Stomach smooth muscle (tissue), 2 donors: ENCODE measurements around the gene STK24.

Source experiments
- H3K27ac ChIP-seq: one replicate; pipeline ENCODE4 v1.7.0; 2013; ENCODE audit warnings: mild to moderate bottlenecking, low read length, inconsistent platforms
- H3K27me3 ChIP-seq, 2 donors: one replicate each; pipeline ENCODE4 v1.7.0; 2013; ENCODE audit warnings: low read length in 2 of 2; ENCODE audit not compliant: insufficient read depth in 2 of 2, control insufficient read depth in 1 of 2
- H3K36me3 ChIP-seq, 2 donors: one replicate each; pipeline ENCODE4 v1.7.0; 2013; ENCODE audit warnings: low read length in 2 of 2; ENCODE audit not compliant: control insufficient read depth in 2 of 2, insufficient read depth in 2 of 2
- H3K4me1 ChIP-seq: one replicate; pipeline ENCODE4 v1.7.0; 2013; ENCODE audit warnings: low read length; ENCODE audit not compliant: control insufficient read depth, insufficient read depth
- H3K4me3 ChIP-seq, 2 donors: one replicate each; pipeline ENCODE4 v1.7.0; 2013; ENCODE audit warnings: low read length in 2 of 2
- H3K9ac ChIP-seq, 2 donors: one replicate each; pipeline ENCODE4 v1.7.0; 2013; ENCODE audit warnings: low read length in 2 of 2, mild to moderate bottlenecking in 1 of 2
- H3K9me3 ChIP-seq, 2 donors: one replicate each; pipeline ENCODE4 v1.7.0; 2013; ENCODE audit warnings: low read length in 2 of 2; ENCODE audit not compliant: control insufficient read depth in 2 of 2
- donor health status: healthy.
- donor health status: Pancreatic carcinoma.

The STK24 gene

DNA sequence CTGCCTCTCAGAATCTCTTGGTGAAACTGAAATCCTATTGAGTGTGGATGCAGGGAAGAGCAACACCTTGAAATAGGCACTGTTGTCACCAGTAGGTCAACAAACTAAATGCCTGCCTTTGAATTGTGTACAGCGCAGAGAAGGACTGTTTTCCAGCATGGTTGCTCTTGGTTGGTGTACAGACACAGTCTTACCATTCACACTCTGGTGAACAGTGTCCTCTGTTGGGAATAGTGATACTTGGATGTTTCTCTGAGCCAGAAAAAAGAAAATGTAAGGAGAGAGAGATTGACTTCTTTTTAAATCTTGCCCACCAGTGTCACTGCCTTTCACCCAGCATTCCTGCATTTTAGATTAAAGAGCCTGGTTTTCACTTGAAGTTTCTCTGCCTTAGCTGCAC is 179.7 kb downstream of the STK24 start:
- no peak overlapping the region for H3K4me3 ChIP-seq
- H3K36me3 ChIP-seq = peaks cover 3 to 15% of the 10 kb centered on the region in 2 donors
- H3K4me1 ChIP-seq = no peaks in the 10 kb centered on the region
- H3K9me3 ChIP-seq = no peaks in the 10 kb centered on the region
- no peak overlapping the region for H3K9ac ChIP-seq
- H3K27ac ChIP-seq = no peak overlapping the region
- H3K27me3 ChIP-seq = no peaks in the 10 kb centered on the region

DNA sequence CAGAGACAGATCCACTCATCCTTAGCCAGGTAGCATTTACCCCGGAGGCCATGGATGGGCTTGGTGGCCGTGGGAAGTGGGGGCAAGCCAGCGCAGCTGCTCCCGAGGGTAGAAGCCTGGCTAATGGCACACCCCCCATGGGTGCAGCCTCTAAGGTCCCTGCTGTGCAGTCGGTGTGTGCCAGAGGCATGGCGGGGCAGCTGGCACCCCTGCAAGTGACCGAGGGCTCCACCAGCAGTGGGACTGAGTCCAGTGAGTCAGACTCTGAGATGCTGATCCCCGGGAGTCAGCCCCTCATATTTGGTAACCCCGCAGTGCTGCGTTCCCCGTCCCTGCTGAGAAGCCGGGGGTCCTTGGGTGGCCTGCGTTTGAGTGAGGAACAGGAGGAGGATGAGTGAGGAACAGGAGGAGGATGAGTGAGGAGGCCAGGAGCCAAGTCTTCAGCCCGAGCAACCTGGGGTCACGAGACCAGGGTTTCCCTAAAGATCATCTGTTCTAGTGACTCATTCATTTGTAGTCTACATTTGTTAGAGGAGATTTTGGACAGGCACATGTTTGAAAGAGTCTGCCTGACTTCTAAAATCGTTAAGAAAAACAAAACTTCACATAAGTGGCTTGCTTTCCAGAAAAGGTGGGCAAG is 180.7 kb downstream of the STK24 start:
- H3K4me1 ChIP-seq = no peaks in the 10 kb centered on the region
- H3K27ac ChIP-seq = no peak overlapping the region
- H3K36me3 ChIP-seq = peaks cover 3 to 15% of the 10 kb centered on the region in 2 donors
- H3K9ac ChIP-seq = no peak overlapping the region
- H3K4me3 ChIP-seq = no peak overlapping the region
- no peaks in the 10 kb centered on the region for H3K27me3 ChIP-seq
- H3K9me3 ChIP-seq = no peaks in the 10 kb centered on the region
